Mesodermal cell (in vitro differentiated cells): Measurements from ENCODE around the gene GREB1L.

Experiments used
- H3K27ac ChIP-seq: 2 replicates; pipeline ENCODE4 v1.7.0; 2013; ENCODE audit warnings: mild to moderate bottlenecking, low read depth, low read length, moderate library complexity; ENCODE audit not compliant: severe bottlenecking
- H3K36me3 ChIP-seq: 2 replicates; pipeline ENCODE4 v1.7.1; 2013; ENCODE audit warnings: mild to moderate bottlenecking, low read length, moderate library complexity; ENCODE audit not compliant: control insufficient read depth, insufficient read depth
- H3K4me1 ChIP-seq: one replicate; pipeline ENCODE4 v1.7.1; 2013; ENCODE audit warnings: mild to moderate bottlenecking, low read length; ENCODE audit not compliant: insufficient read depth, control insufficient read depth, poor library complexity, severe bottlenecking
- H3K4me3 ChIP-seq: 2 replicates; pipeline ENCODE4 v1.7.0; 2013; ENCODE audit warnings: low read length, control low read depth, mild to moderate bottlenecking; ENCODE audit not compliant: insufficient read depth, poor library complexity, severe bottlenecking; ENCODE audit errors: extremely low read depth
- H3K9me3 ChIP-seq: 2 replicates; pipeline ENCODE4 v1.7.1; 2013; ENCODE audit warnings: mild to moderate bottlenecking, low read length, moderate library complexity; ENCODE audit not compliant: control insufficient read depth
- WGBS, 2 experiments: methylation state at CpG; one replicate each; pipeline ENCODE4 v1.1.5; 2013; ENCODE audit warnings: missing lambda C conversion rate in 2 of 2; ENCODE audit not compliant: insufficient coverage in 2 of 2; 5-methylcytosine and 5-hydroxymethylcytosine counted together

Gene GREB1L

DNA sequence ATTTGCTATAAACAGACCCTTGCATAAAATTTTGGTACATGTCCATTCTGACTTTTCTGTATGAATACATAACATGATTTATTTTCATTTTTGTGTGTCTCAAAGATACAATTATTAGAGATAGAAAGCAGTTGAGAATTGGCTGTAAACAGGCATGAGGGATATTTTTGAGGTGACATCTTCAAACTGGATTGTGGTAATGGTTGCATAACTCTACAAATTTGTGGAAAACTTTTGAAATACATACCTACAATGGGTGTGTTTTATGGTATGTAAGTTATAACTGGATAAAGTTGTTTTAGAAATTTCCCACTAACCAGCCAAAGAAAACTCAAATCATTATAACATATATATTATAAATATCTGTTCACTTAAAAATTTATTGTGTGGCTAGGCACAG is 39.6 kb downstream of the GREB1L start:
- Histone ChIP-seq H3K9me3 (no peaks in the 10 kb centered on the region), H3K36me3 (no peaks in the 10 kb centered on the region)

GRCh38 chr18:21284540-21284939 is 42.5 kb downstream of the GREB1L start:
- WGBS, 2 experiments, result 81 to 83% methylated on average over 2 of the region's 3 CpGs
- Histone ChIP-seq H3K36me3 (no peaks in the 10 kb centered on the region), H3K9me3 (no peaks in the 10 kb centered on the region), H3K4me1 (peaks cover 4% of the 10 kb centered on the region), H3K27ac (no peak overlapping the region), H3K4me3 (no peak overlapping the region)

More for the DNA sequence above, 39.6 kb downstream of the GREB1L start:
- peaks cover 1% of the 10 kb centered on the region for H3K4me1 ChIP-seq
- H3K4me3 ChIP-seq, result no peak overlapping the region
- H3K27ac ChIP-seq, result no peak overlapping the region

GRCh38 chr18:21289827-21290226 is 47.8 kb downstream of the GREB1L start:
- Histone ChIP-seq H3K4me1 (peaks cover 4% of the 10 kb centered on the region), H3K27ac (no peak overlapping the region), H3K9me3 (no peaks in the 10 kb centered on the region), H3K4me3 (no peak overlapping the region), H3K36me3 (no peaks in the 10 kb centered on the region)
- WGBS, 2 experiments, result no CpG with 5 or more reads among the region's 3 CpGs

- H3K27ac ChIP-seq, result no peak overlapping the region
- peaks cover 4% of the 10 kb centered on the region for H3K4me1 ChIP-seq
- WGBS, 2 experiments, result 90 to 95% methylated on average over 2 to 3 of the region's 3 CpGs
These were observed 49.1 kb downstream of the GREB1L start for GRCh38 chr18:21291106-21291505.

GRCh38 chr18:21293479-21293878 is 51.4 kb downstream of the GREB1L start:
- peaks cover 8% of the 10 kb centered on the region for H3K4me1 ChIP-seq
- H3K36me3 ChIP-seq, result no peaks in the 10 kb centered on the region
- H3K27ac ChIP-seq, result no peak overlapping the region
- WGBS, 2 experiments, result 100% methylated on average over 2 of the region's 3 CpGs; no CpG with 5 or more reads in 1 of the 2 experiments
- H3K9me3 ChIP-seq, result no peaks in the 10 kb centered on the region
- no peak overlapping the region for H3K4me3 ChIP-seq

More at GRCh38 chr18:21291106-21291505, 49.1 kb downstream of the GREB1L start:
- Histone ChIP-seq H3K36me3 (no peaks in the 10 kb centered on the region), H3K4me3 (no peak overlapping the region), H3K9me3 (no peaks in the 10 kb centered on the region)

DNA sequence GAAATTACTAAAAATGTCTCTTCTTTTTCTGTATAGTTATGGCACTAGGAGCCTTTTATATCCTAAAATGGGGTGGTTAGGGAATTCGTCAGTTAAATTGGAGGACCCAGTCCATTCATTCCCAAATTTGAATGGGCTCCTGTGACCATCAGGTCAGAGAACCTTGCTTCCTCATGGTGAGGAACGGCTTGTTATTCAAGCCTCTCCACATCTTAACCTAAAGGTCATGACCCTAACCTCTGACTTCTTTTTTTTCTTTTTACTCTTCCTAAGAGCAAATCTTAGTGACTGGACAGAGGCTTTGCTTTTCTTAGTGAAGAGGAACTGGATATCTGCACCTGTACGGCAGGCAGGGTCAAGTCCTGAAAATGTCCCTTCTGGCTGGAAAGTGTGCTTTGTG is 53.1 kb downstream of the GREB1L start:
- Histone ChIP-seq H3K9me3 (no peaks in the 10 kb centered on the region), H3K36me3 (no peaks in the 10 kb centered on the region), H3K4me1 (peaks cover 18% of the 10 kb centered on the region), H3K27ac (no peak overlapping the region), H3K4me3 (no peak overlapping the region)
- 71 to 82% methylated on average over 2 to 3 of the region's 3 CpGs for WGBS, 2 experiments

- no peak overlapping the region for H3K4me3 ChIP-seq
- no peaks in the 10 kb centered on the region for H3K36me3 ChIP-seq
- no CpG with 5 or more reads among the region's 1 CpG for WGBS, 2 experiments
- H3K27ac ChIP-seq, result no peak overlapping the region
- no peaks in the 10 kb centered on the region for H3K9me3 ChIP-seq
- peaks cover 27% of the 10 kb centered on the region for H3K4me1 ChIP-seq
These were observed 54.0 kb downstream of the GREB1L start for GRCh38 chr18:21296045-21296444.

DNA sequence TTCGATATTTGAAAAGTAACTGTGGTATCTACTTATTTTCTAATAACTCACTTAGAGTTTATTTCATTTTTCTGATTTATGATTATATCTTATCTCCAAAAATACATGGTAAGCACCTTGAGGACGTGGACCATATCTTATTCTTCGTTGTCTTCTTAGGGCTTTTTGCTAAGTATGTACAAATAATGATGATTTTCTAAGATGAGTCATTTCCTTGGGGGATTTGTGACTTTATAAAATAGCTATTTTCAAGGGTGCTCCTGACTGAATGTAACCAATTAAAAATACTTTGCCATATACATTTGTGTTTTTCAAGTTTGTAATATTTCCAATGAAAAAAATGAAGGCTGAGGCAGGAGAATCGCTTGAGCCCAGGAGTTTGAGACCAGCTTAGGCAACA is 56.3 kb downstream of the GREB1L start:
- 88 to 100% methylated on average over 1 of the region's 4 CpGs for WGBS, 2 experiments
- H3K4me3 ChIP-seq, result no peak overlapping the region
- no peaks in the 10 kb centered on the region for H3K9me3 ChIP-seq
- peaks cover 49% of the 10 kb centered on the region for H3K4me1 ChIP-seq
- no peaks in the 10 kb centered on the region for H3K36me3 ChIP-seq
- no peak overlapping the region for H3K27ac ChIP-seq

- Histone ChIP-seq H3K27ac (peak overlapping the region; percentile 85), H3K4me3 (no peak overlapping the region), H3K4me1 (peaks cover 64% of the 10 kb centered on the region), H3K9me3 (no peaks in the 10 kb centered on the region), H3K36me3 (no peaks in the 10 kb centered on the region)
- 50% methylated on average over 1 of the region's 6 CpGs; no CpG with 5 or more reads in 1 of the 2 experiments for WGBS, 2 experiments
These were observed 58.2 kb downstream of the GREB1L start for GRCh38 chr18:21300035-21300907.

DNA sequence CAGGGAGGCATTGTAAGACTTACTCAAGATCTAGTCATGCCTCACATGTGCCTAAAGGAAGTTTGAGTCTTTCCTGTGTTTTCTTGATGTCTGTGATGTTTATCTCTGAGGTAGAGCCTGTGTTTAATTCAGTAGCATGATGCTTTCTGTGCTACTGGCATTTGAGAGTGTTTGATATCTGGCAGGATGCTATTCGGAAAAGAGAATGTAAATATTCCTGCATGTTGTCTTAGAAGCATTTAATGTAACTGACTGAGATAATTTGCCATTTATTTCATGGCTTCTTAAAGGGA is 58.8 kb downstream of the GREB1L start:
- Histone ChIP-seq H3K4me3 (no peak overlapping the region), H3K36me3 (no peaks in the 10 kb centered on the region), H3K4me1 (peaks cover 69% of the 10 kb centered on the region), H3K27ac (peak overlapping the region; percentile 85), H3K9me3 (no peaks in the 10 kb centered on the region)
- whole genome bisulfite sequencing, 2 experiments, result 33 to 60% methylated on average over 1 of the region's 1 CpG

- WGBS, 2 experiments, result 28 to 100% methylated on average over 1 to 2 of the region's 5 CpGs
- Histone ChIP-seq H3K27ac (peak overlapping the region; percentile 74), H3K4me3 (no peak overlapping the region)
These were observed 61.4 kb downstream of the GREB1L start for GRCh38 chr18:21303445-21303844.

More at GRCh38 chr18:21303445-21303844, 61.4 kb downstream of the GREB1L start:
- Histone ChIP-seq H3K9me3 (no peaks in the 10 kb centered on the region), H3K36me3 (no peaks in the 10 kb centered on the region), H3K4me1 (peaks cover 70% of the 10 kb centered on the region)
